NCI-H345 treated with DMSO at 0.1 percent for 48 hours (cell line): ENCODE data around the gene CMPK1.

Experiments used
- DNase-seq: peaks from one replicate; lab custom pipeline; 2025; ENCODE audit not compliant: unreplicated experiment; lab: John Stamatoyannopoulos, UW

CMPK1 gene

DNA sequence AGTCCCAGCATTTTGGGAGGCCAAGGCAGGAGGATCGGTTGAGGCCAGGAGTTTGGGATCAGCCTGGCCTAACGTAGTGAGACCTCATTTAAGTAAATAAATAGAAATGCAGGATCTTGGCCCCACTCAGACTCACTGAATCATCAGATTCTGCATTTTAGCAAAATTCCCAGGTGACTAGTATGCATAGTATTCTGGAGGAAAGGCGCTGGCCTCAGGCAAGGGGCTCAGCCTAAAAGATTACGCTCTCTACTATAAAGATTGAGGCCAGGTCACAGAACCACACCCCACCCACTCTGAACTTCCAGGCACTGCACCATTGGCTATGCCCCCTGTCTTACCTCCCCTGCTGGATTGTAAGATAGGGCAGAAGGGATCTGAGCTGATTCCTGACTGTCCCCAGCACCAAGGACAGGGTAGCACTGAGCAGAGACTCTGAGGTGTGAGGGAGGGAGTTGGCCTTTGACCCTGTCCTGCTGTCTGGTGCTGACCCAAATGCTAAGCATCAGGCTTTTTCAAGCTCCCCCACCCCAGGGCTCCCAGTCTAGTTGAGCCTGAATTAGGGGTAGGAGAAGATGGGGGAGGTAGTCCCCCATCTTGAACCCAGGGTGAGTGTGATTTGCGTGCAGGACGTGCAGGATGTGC lies 85.2 kb downstream of the CMPK1 start:
- no peak for DNase-seq

DNA sequence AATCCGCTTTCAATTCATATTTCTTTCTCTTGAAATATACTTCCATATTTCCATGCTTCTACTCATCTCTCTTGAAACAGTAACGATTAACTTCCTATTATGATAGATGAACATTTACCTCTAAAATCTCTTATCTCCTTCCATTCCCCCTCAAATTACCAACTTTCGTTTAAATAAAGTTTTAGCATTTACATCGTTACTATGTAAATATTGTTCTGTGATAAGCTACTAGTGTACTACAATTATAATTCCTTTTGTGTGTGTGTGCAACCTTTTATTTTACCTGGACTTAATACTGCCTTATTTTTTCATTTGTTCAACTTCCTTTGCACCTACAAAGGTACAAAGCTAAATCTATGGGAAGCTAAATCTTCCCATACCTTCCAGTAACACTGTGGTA lies 87.0 kb downstream of the CMPK1 start:
- DNase-seq, result no peak

DNA sequence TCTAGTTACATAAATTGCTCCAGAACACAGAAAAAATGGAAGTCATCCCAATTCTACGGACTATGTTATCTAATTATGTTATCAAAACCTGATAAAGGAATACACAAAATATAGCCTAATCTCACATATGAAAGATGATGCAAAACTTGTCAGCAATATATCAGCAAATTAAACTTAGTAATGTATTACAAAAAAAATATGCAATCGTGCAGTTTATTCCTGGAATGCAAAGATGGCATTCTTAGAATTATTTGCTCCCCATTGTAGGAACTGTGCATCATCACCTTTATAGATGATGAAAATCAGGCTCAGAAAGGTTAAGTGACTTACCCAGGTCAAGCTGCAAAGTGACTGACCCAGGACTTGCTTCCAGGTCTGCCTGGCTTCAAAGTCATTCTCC lies 90.3 kb downstream of the CMPK1 start:
- DNase-seq, result no peak

DNA sequence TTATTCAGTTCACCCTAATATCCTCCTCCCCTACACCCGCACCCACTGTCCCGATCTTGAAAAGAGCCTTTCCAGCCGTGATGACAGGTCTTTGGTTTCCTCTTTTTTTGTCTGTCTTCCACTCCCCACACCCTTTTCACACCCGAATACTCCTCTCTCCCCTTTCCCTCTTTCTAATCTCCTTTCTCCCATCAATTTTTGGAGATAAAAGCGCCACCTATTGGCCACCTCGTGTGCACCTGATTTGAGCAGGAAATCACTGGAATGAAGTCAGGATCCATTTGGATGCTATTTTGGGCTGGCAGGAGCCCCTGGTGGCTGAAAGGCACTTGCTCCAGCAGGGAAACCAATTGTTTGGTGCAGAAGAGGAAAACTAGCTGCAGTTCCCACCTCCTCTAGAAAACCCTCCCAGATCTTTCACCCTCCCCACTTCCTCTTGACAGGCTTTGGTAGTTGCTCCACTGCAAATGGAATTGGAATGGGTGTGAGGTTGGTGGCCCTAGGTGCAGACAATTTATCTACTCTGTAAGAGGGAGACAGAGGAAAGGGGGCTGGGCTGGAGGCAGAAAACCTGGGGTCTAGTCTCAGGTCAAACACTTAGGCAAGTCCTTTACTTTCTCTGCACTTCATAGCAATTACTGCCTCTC lies 90.9 kb downstream of the CMPK1 start:
- DNase-seq, result peak; percentile 63
